SU-DHL-6 (cell line): ENCODE results near the gene CYP11A1.

ENCODE experiments used
- H2AFZ ChIP-seq: fragments of 200-600 bp; sonication (generic); 2 replicates; pipeline ENCODE4 v1.6.1; 2014; ENCODE audit warnings: low read depth, mild to moderate bottlenecking, moderate library complexity, mixed read lengths, antibody characterized with exemption, low read length; ENCODE audit not compliant: severe bottlenecking
- H3F3A ChIP-seq: fragments of 200-600 bp; shearing (Covaris generic); 2 replicates; pipeline ENCODE4 v1.6.0; 2016; ENCODE audit warnings: antibody characterized with exemption, mild to moderate bottlenecking; ENCODE audit not compliant: insufficient read depth
- H3K27ac ChIP-seq: fragments of 200-600 bp; sonication (generic); 2 replicates; pipeline ENCODE4 v1.5.1; 2016; ENCODE audit warnings: low read depth, mild to moderate bottlenecking, low read length, moderate library complexity, mixed read lengths
- H3K27me3 ChIP-seq: fragments of 200-600 bp; sonication (generic), shearing (Covaris generic); 2 replicates; pipeline ENCODE4 v1.6.0; 2014; ENCODE audit warnings: mild to moderate bottlenecking, low read length
- H3K36me3 ChIP-seq: fragments of 200-600 bp; sonication (generic); 2 replicates; pipeline ENCODE4 v1.6.1; 2014; ENCODE audit warnings: mild to moderate bottlenecking, low read length, mixed read lengths
- H3K4me2 ChIP-seq: fragments of 300-600, 200-600 bp; shearing (Covaris generic), sonication (generic); 2 replicates; pipeline ENCODE4 v1.6.0; 2014; ENCODE audit warnings: low read length, low read depth, mild to moderate bottlenecking; ENCODE audit not compliant: poor library complexity, severe bottlenecking
- H3K4me3 ChIP-seq: fragments of 200-600 bp; sonication (generic); 2 replicates; pipeline ENCODE4 v1.5.1; 2014; ENCODE audit warnings: antibody characterized with exemption, low read length, mild to moderate bottlenecking, mixed read lengths; ENCODE audit not compliant: insufficient read depth, poor library complexity, severe bottlenecking
- H3K79me2 ChIP-seq: fragments of 200-600 bp; sonication (generic); 2 replicates; pipeline ENCODE4 v1.6.1; 2014; ENCODE audit warnings: mild to moderate bottlenecking, low read length, moderate library complexity; ENCODE audit not compliant: insufficient read depth
- H3K9ac ChIP-seq: fragments of 200-600 bp; sonication (generic); 2 replicates; pipeline ENCODE4 v1.7.0; 2014; ENCODE audit warnings: mild to moderate bottlenecking, low read length
- H3K9me2 ChIP-seq: fragments of 200-600 bp; sonication (generic); replicated peaks from 2 replicates; pipeline ENCODE4 v1.6.1; 2014; ENCODE audit warnings: low read length; ENCODE audit not compliant: insufficient read depth
- H3K9me3 ChIP-seq: fragments of 200-600 bp; sonication (generic); 2 replicates; pipeline ENCODE4 v1.6.1; 2014; ENCODE audit warnings: low read length, mixed read lengths; ENCODE audit not compliant: insufficient read depth
- H4K20me1 ChIP-seq: fragments of 200-600 bp; sonication (generic); 2 replicates; pipeline ENCODE4 v1.6.1; 2014; ENCODE audit warnings: low read depth, mild to moderate bottlenecking, antibody characterized with exemption, low read length, moderate library complexity, mixed read lengths
- CTCF ChIP-seq: fragments of 200-600 bp; sonication (generic); IDR thresholded peaks from one replicate; pipeline ENCODE4 v1.5.1; 2017; ENCODE audit warnings: antibody characterized with exemption, mild to moderate bottlenecking, low read length, moderate library complexity; ENCODE audit not compliant: insufficient read depth, poor library complexity, severe bottlenecking
- EZH2phosphoT487 ChIP-seq: fragments of 200-600 bp; sonication (generic), shearing (Covaris generic); conservative IDR thresholded peaks from 2 replicates; pipeline ENCODE4 v1.6.1; 2018; ENCODE audit warnings: mild to moderate bottlenecking, antibody characterized with exemption, low read length, moderate library complexity, mixed read lengths

CYP11A1 gene

GRCh38 chr15:74412159-74412558 is 44.7 kb upstream of the CYP11A1 start:
- H3K9ac ChIP-seq = no peak overlapping the region

GRCh38 chr15:74411686-74412085 is 44.2 kb upstream of the CYP11A1 start:
- Histone ChIP-seq H3K9ac (no peak overlapping the region), H3K4me2 (no peak overlapping the region), H3K9me2 (no peaks in the 10 kb centered on the region), H3K4me3 (no peak overlapping the region), H3K27me3 (no peaks in the 10 kb centered on the region), H3K36me3 (no peaks in the 10 kb centered on the region), H3F3A (no peaks in the 10 kb centered on the region), H3K79me2 (no peaks in the 10 kb centered on the region), H3K9me3 (no peaks in the 10 kb centered on the region), H2AFZ (no peak overlapping the region), H4K20me1 (no peaks in the 10 kb centered on the region), H3K27ac (no peak overlapping the region)
- no peak for TF ChIP-seq CTCF
- TF ChIP-seq EZH2phosphoT487 = no peak

More at GRCh38 chr15:74412159-74412558, 44.7 kb upstream of the CYP11A1 start:
- no peaks in the 10 kb centered on the region for H4K20me1 ChIP-seq
- no peaks in the 10 kb centered on the region for H3F3A ChIP-seq
- H3K4me3 ChIP-seq = no peak overlapping the region
- no peak overlapping the region for H3K4me2 ChIP-seq
- H2AFZ ChIP-seq = no peak overlapping the region
- H3K9me2 ChIP-seq = no peaks in the 10 kb centered on the region
- H3K9me3 ChIP-seq = no peaks in the 10 kb centered on the region
- no peaks in the 10 kb centered on the region for H3K27me3 ChIP-seq
- TF ChIP-seq CTCF = no peak
- no peak for TF ChIP-seq EZH2phosphoT487
- H3K79me2 ChIP-seq = no peaks in the 10 kb centered on the region
- no peaks in the 10 kb centered on the region for H3K36me3 ChIP-seq
- H3K27ac ChIP-seq = no peak overlapping the region

- no peaks in the 10 kb centered on the region for H3F3A ChIP-seq
- H2AFZ ChIP-seq = no peak overlapping the region
- no peaks in the 10 kb centered on the region for H3K27me3 ChIP-seq
- no peaks in the 10 kb centered on the region for H3K9me3 ChIP-seq
- no peaks in the 10 kb centered on the region for H3K36me3 ChIP-seq
- no peak overlapping the region for H3K4me2 ChIP-seq
- no peak overlapping the region for H3K27ac ChIP-seq
- H4K20me1 ChIP-seq = no peaks in the 10 kb centered on the region
- TF ChIP-seq CTCF (no peak), EZH2phosphoT487 (no peak)
- H3K9me2 ChIP-seq = no peaks in the 10 kb centered on the region
- no peak overlapping the region for H3K4me3 ChIP-seq
- no peak overlapping the region for H3K9ac ChIP-seq
- no peaks in the 10 kb centered on the region for H3K79me2 ChIP-seq
Observed at GRCh38 chr15:74410502-74410901, 43.1 kb upstream of the CYP11A1 start.

GRCh38 chr15:74409225-74409624 is 41.8 kb upstream of the CYP11A1 start:
- no peaks in the 10 kb centered on the region for H3K36me3 ChIP-seq
- no peaks in the 10 kb centered on the region for H4K20me1 ChIP-seq
- H3K4me2 ChIP-seq = no peak overlapping the region

More at GRCh38 chr15:74409225-74409624, 41.8 kb upstream of the CYP11A1 start:
- Histone ChIP-seq H3K9ac (no peak overlapping the region), H3K79me2 (no peaks in the 10 kb centered on the region), H3K27me3 (no peaks in the 10 kb centered on the region), H3K9me2 (no peaks in the 10 kb centered on the region), H2AFZ (no peak overlapping the region), H3K9me3 (no peaks in the 10 kb centered on the region), H3F3A (no peaks in the 10 kb centered on the region), H3K4me3 (no peak overlapping the region), H3K27ac (no peak overlapping the region)
- TF ChIP-seq CTCF (no peak), EZH2phosphoT487 (no peak)
